Measurements from ENCODE around the gene CCDC71L. TPM values are rescaled to one million over a fixed set of nuclear protein-coding genes. Genes with fewer than 3 reads are reported as not detected.

Gene CCDC71L
- total and polyA plus RNA-seq, 2 donors (not counting 1 experiment from before 2014, with no cell fraction given), result 11.7 to 29.5 TPM

- no peak overlapping the region for H3K4me3 ChIP-seq (ENCODE audit: control extremely low read depth in 1 of 5, extremely low read depth in 1 of 5, insufficient read depth in 1 of 5, low read depth in 2 of 5, low read length in 4 of 5)
- TF ChIP-seq CTCF (IDR thresholded peaks at IDR 0.05) (no peak), EZH2 (IDR thresholded peaks at IDR 0.05; ENCODE audit: borderline replicate concordance, insufficient read depth, low read depth, low read length, poor library complexity, severe bottlenecking) (no peak)
- H3K27me3 ChIP-seq (replicated peaks in 1 of 4; ENCODE audit: control extremely low read depth in 1 of 4, control insufficient read depth in 3 of 4, insufficient read depth in 4 of 4, low read length in 3 of 4), result peaks cover 0 to 4% (median 0%) of the 10 kb centered on the region in 4 experiments
- H3K27ac ChIP-seq (ENCODE audit: low read length in 2 of 2), result no peak overlapping the region
- no peaks in the 10 kb centered on the region for H3K4me1 ChIP-seq (ENCODE audit: control insufficient read depth in 2 of 2, insufficient read depth in 2 of 2, low read length in 2 of 2)
- no peaks in the 10 kb centered on the region for H3K9me3 ChIP-seq (ENCODE audit: control extremely low read depth in 1 of 3, control insufficient read depth in 2 of 3, insufficient read depth in 1 of 3, low read length in 2 of 3)
- no peak for DNase-seq
- H4K20me1 ChIP-seq (ENCODE audit: control insufficient read depth, insufficient read depth, low read length, poor library complexity, severe bottlenecking), result no peaks in the 10 kb centered on the region
- no peak overlapping the region for H3K4me2 ChIP-seq (replicated peaks; ENCODE audit: low read depth, low read length, poor library complexity, severe bottlenecking)
- ChIA-PET CTCF (interaction anchor here (1.2 to 3.8 kb wide), 3 partner anchors 11 to 65 kb away, joined by 3 to 21 read pairs (median 4); no protein-coding TSS in a partner anchor), POLR2A (no interaction called here)
- no peaks in the 10 kb centered on the region for H3K4me1 Mint-ChIP-seq
- intact Hi-C loops (cut with micrococcal nuclease), result no loop called here
- H3K36me3 ChIP-seq (replicated peaks in 1 of 2; ENCODE audit: control extremely low read depth in 1 of 2, control insufficient read depth in 1 of 2, extremely low read depth in 1 of 2, insufficient read depth in 2 of 2, low read length in 1 of 2), result no peaks in the 10 kb centered on the region
- no peak overlapping the region for H2AFZ ChIP-seq (ENCODE audit: insufficient read depth, low read depth, low read length, poor library complexity, severe bottlenecking)
- ATAC-seq (ENCODE audit: low read depth), result no peak
- no peaks in the 10 kb centered on the region for H3K79me2 ChIP-seq (ENCODE audit: control insufficient read depth, insufficient read depth, low read length)
- no peaks in the 10 kb centered on the region for H3K9me3 Mint-ChIP-seq (ENCODE audit: insufficient read depth)
- no peaks in the 10 kb centered on the region for H3K27me3 Mint-ChIP-seq
- no peak overlapping the region for H3K4me3 Mint-ChIP-seq
- WGBS (ENCODE audit: insufficient coverage), result no CpG with 5 or more reads among the region's 1 CpG
- no peak overlapping the region for H3K9ac ChIP-seq (ENCODE audit: low read length)
- H3K27ac Mint-ChIP-seq, result no peak overlapping the region
These were observed 10.2 kb upstream of the CCDC71L start for GRCh38 chr7:106671160-106671559.

DNA sequence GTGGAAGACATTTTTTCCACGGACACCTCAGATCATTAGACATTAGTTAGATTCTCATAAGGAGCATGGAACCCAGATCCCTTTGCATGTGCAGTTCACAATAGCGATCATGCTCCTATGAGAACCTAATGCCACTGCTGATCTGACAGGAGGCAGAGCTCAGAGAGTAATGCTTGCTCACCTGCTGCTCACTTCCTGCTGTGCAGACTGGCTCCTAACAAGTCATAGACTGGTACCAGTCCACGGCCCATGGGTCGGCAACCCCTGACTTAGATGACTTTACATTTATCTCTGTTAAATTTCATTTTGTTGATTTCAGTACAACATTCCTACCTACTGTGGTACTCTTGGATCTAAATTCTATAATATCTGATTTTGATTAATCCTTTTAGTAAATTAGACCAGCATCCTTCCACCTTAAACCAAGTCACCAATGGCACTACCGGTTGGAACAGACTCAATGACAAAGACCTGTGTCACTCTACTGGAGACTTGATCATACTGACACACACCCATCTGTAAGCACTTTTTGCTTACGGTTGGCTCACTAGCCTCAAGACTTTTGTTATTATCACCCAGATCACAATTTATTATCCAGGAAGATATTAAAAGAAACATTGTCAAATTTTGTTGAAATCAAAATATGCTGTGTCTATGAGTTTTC is 8.0 kb upstream of the CCDC71L start:
- Histone ChIP-seq H3K4me3 (ENCODE audit: control extremely low read depth in 1 of 5, extremely low read depth in 1 of 5, insufficient read depth in 1 of 5, low read depth in 2 of 5, low read length in 4 of 5) (no peak overlapping the region), H3K36me3 (replicated peaks in 1 of 2; ENCODE audit: control extremely low read depth in 1 of 2, control insufficient read depth in 1 of 2, extremely low read depth in 1 of 2, insufficient read depth in 2 of 2, low read length in 1 of 2) (no peaks in the 10 kb centered on the region), H2AFZ (ENCODE audit: insufficient read depth, low read depth, low read length, poor library complexity, severe bottlenecking) (no peak overlapping the region), H3K27ac (ENCODE audit: low read length in 2 of 2) (no peak overlapping the region), H3K4me1 (ENCODE audit: control insufficient read depth in 2 of 2, insufficient read depth in 2 of 2, low read length in 2 of 2) (no peaks in the 10 kb centered on the region), H3K4me2 (replicated peaks; ENCODE audit: low read depth, low read length, poor library complexity, severe bottlenecking) (no peak overlapping the region), H3K9ac (ENCODE audit: low read length) (no peak overlapping the region), H3K27me3 (replicated peaks in 1 of 4; ENCODE audit: control extremely low read depth in 1 of 4, control insufficient read depth in 3 of 4, insufficient read depth in 4 of 4, low read length in 3 of 4) (peaks cover 0 to 4% (median 0%) of the 10 kb centered on the region in 4 experiments), H3K79me2 (ENCODE audit: control insufficient read depth, insufficient read depth, low read length) (no peaks in the 10 kb centered on the region), H3K9me3 (ENCODE audit: control extremely low read depth in 1 of 3, control insufficient read depth in 2 of 3, insufficient read depth in 1 of 3, low read length in 2 of 3) (no peaks in the 10 kb centered on the region), H4K20me1 (ENCODE audit: control insufficient read depth, insufficient read depth, low read length, poor library complexity, severe bottlenecking) (no peaks in the 10 kb centered on the region)
- ChIA-PET CTCF (interaction anchor here (0.6 to 1.6 kb wide), 2 partner anchors 66 to 68 kb away, joined by 3 to 7 read pairs; no protein-coding TSS in a partner anchor), POLR2A (no interaction called here)
- intact Hi-C loops (cut with micrococcal nuclease), result loop anchor here (10.0 kb wide), 1 partner anchor 604 kb away; no protein-coding TSS in a partner anchor
- DNase-seq (no peak), ATAC-seq (ENCODE audit: low read depth) (no peak)
- TF ChIP-seq CTCF (IDR thresholded peaks at IDR 0.05) (no peak), EZH2 (IDR thresholded peaks at IDR 0.05; ENCODE audit: borderline replicate concordance, insufficient read depth, low read depth, low read length, poor library complexity, severe bottlenecking) (no peak)
- no peak overlapping the region for H3K4me3 Mint-ChIP-seq
- H3K27me3 Mint-ChIP-seq, result no peaks in the 10 kb centered on the region
- H3K4me1 Mint-ChIP-seq, result no peaks in the 10 kb centered on the region
- 91% methylated on average over 2 of the region's 6 CpGs for WGBS (ENCODE audit: insufficient coverage)
- no peak overlapping the region for H3K27ac Mint-ChIP-seq
- no peaks in the 10 kb centered on the region for H3K9me3 Mint-ChIP-seq (ENCODE audit: insufficient read depth)
